Measurements from ENCODE around the gene CHD9. TPM values are rescaled to one million over a fixed set of nuclear protein-coding genes. Genes with fewer than 3 reads are reported as not detected.

CHD9 gene
- total RNA-seq, 6 experiments from 2014 or later = 19.8 to 44.3 (median 30.2) TPM

- H3K4me3 ChIP-seq = peak overlapping the region; percentile 26 to 51 (median 47)
These were observed 44.7 kb downstream of the CHD9 start for GRCh38 chr16:53099318-53100130.

GRCh38 chr16:53100131-53100748 lies 45.4 kb downstream of the CHD9 start:
- TF ChIP-seq, protein P1, sequence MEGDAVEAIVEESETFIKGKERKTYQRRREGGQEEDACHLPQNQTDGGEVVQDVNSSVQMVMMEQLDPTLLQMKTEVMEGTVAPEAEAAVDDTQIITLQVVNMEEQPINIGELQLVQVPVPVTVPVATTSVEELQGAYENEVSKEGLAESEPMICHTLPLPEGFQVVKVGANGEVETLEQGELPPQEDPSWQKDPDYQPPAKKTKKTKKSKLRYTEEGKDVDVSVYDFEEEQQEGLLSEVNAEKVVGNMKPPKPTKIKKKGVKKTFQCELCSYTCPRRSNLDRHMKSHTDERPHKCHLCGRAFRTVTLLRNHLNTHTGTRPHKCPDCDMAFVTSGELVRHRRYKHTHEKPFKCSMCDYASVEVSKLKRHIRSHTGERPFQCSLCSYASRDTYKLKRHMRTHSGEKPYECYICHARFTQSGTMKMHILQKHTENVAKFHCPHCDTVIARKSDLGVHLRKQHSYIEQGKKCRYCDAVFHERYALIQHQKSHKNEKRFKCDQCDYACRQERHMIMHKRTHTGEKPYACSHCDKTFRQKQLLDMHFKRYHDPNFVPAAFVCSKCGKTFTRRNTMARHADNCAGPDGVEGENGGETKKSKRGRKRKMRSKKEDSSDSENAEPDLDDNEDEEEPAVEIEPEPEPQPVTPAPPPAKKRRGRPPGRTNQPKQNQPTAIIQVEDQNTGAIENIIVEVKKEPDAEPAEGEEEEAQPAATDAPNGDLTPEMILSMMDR (IDR thresholded peaks at IDR 0.05) = no peak
- no peak for TF ChIP-seq POLR2A (IDR thresholded peaks at IDR 0.05)

More at GRCh38 chr16:53099318-53100130, 44.7 kb downstream of the CHD9 start:
- TF ChIP-seq POLR2A (IDR thresholded peaks at IDR 0.05) = peak; percentile 54
- TF ChIP-seq, protein P1 (IDR thresholded peaks at IDR 0.05) = no peak
- no peaks in the 10 kb centered on the region for H3K27me3 ChIP-seq
- H3K36me3 ChIP-seq = no peaks in the 10 kb centered on the region
- H3K9me3 ChIP-seq = no peaks in the 10 kb centered on the region
- intact Hi-C loops (cut with DNase I) = no loop called here
- peak; percentile 90 to 95 (median 92) for ATAC-seq
- peak; percentile 91 to 96 (median 96) for DNase-seq
- H3K27ac ChIP-seq = peak overlapping the region; percentile 77 to 93 (median 83)
- 6% methylated on average over 22 of the region's 26 CpGs for WGBS (ENCODE audit: insufficient coverage, low coverage, low lambda C conversion rate, missing lambda C conversion rate)
- peaks cover 0 to 27% (median 13%) of the 10 kb centered on the region in 4 donors for H3K4me1 ChIP-seq

GRCh38 chr16:53100889-53101288 lies 46.1 kb downstream of the CHD9 start:
- Histone ChIP-seq H3K36me3 (no peaks in the 10 kb centered on the region), H3K9me3 (no peaks in the 10 kb centered on the region), H3K27me3 (no peaks in the 10 kb centered on the region), H3K4me1 (peaks cover 0 to 26% (median 12%) of the 10 kb centered on the region in 4 donors), H3K4me3 (no peak overlapping the region), H3K27ac (peak overlapping the region in 2 of 3 donors; percentile 83 to 93)
- no peak for DNase-seq
- intact Hi-C loops (cut with DNase I) = no loop called here
- WGBS (ENCODE audit: insufficient coverage, low coverage, low lambda C conversion rate, missing lambda C conversion rate) = 80% methylated on average over 1 of the region's 1 CpG
- TF ChIP-seq, protein P1 (IDR thresholded peaks at IDR 0.05) = no peak
- no peak for TF ChIP-seq POLR2A (IDR thresholded peaks at IDR 0.05)
- ATAC-seq = no peak

More at GRCh38 chr16:53100131-53100748, 45.4 kb downstream of the CHD9 start:
- 56% methylated on average over 8 of the region's 9 CpGs for WGBS (ENCODE audit: insufficient coverage, low coverage, low lambda C conversion rate, missing lambda C conversion rate)
- DNase-seq (no peak), ATAC-seq (no peak)
- Histone ChIP-seq H3K36me3 (no peaks in the 10 kb centered on the region), H3K4me1 (peaks cover 0 to 26% (median 12%) of the 10 kb centered on the region in 4 donors), H3K27me3 (no peaks in the 10 kb centered on the region), H3K4me3 (peak overlapping the region in 2 of 3 donors; percentile 47 to 51), H3K27ac (peak overlapping the region; percentile 77 to 93 (median 83)), H3K9me3 (no peaks in the 10 kb centered on the region)
- intact Hi-C loops (cut with DNase I) = no loop called here

GRCh38 chr16:53103811-53104210 lies 49.0 kb downstream of the CHD9 start:
- H3K4me3 ChIP-seq = no peak overlapping the region
- no peaks in the 10 kb centered on the region for H3K9me3 ChIP-seq
- no peak overlapping the region for H3K27ac ChIP-seq
- no peaks in the 10 kb centered on the region for H3K36me3 ChIP-seq
- ATAC-seq (no peak), DNase-seq (no peak)
- peaks cover 0 to 19% (median 9%) of the 10 kb centered on the region in 4 donors for H3K4me1 ChIP-seq
- H3K27me3 ChIP-seq = no peaks in the 10 kb centered on the region
- TF ChIP-seq, protein P1 (IDR thresholded peaks at IDR 0.05) = no peak
- TF ChIP-seq POLR2A (IDR thresholded peaks at IDR 0.05) = no peak
- 69% methylated on average over 4 of the region's 4 CpGs for WGBS (ENCODE audit: insufficient coverage, low coverage, low lambda C conversion rate, missing lambda C conversion rate)
- intact Hi-C loops (cut with DNase I) = no loop called here
